CD4-positive, alpha-beta T cell treated with Interleukin-1 beta for 1 hour (primary cell): ENCODE data around the gene HNRNPA1L2.
"Not testable (repeated sequence)": the region's sequence is repeated elsewhere in the genome, so short reads cannot be mapped to it uniquely, and the experiment has no call there.

Experiments used
- DNase-seq, 2 donors: peaks; one replicate each; pipeline ENCODE4 v3.0.0-alpha.2; 2020 to 2022

HNRNPA1L2 gene

DNA sequence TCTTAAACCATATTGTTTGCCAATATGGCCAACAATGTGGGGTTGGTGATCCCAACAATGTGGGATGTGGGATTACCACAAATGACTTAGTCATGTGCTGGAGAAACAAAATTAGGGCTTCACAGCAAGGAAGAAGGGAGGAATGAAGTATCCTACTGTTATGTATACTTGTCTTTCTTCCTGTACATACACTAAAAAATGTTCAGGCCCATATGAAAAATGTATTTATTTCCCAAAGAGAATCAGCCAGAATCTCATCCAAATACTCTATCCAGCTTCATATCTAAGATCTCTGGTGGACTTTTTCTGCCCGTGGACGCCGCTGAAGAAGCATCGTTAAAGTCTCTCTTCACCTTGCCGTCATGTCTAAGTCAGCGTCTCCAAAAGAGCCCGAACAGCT, at the start of gene HNRNPA1L2:
Gene HNRNPA1L2, plus strand, starts transcription at position 301 of the 400 bp plus-strand sequence. Its CDS starts 62 bp downstream, at position 363.
- no peak for DNase-seq

DNA sequence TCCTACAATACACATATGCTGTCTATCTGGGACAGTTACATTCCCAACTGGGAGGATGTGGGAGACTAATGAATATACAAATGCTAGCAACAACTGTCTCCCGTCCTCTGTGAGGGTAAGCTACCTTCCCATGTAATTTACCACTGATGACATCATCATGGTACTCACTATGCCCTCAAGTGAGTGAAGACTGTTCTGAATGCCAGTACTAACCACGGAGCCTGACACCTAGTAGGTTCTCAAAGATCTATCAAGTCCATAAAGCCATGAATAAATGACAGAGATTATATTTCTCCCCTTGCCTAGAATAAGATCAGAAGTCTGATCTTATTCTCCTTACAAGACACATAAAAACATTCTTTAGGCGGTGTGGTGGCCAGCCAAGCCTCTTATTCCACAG, 49.1 kb upstream of the HNRNPA1L2 start:
- DNase-seq = not testable (repeated sequence)

DNA sequence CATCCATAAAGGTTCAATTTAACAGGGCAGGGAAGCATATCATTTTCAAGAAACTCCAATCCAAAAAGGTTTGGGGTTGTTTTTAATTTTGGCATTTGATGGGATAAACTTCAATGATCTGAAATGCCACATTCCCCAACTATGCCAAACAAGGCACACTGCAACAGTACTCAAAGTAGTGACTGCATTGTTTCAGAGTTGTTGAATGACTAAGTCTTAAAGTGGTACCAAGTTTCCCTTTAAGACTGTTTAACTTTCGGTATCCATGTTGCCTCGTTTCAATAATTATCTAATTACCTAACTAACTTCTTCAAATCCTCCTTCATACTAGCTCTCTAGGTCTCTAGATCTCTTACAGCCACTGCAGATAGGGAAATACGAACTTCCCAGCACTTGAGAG, 48.4 kb upstream of the HNRNPA1L2 start:
- DNase-seq = not testable (repeated sequence)

DNA sequence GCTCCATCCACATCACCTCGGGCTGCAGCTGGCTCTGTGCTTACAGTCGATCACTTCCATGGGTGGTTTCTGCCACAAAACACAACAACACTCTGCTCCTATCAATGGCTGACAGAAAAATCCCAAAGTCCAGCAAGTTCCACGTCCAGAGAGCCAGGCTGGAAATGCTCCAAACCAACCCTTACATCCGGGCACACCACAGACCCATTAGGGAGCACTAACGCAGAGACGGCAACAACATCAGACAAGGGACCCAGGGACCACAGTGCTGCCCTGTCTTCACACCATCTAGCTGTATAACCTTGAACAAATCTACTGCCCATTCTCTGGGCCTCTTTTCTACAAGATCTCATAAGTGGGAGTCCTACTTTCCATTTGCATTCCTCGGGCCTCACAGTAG, 47.9 kb upstream of the HNRNPA1L2 start:
- not testable (repeated sequence) for DNase-seq

DNA sequence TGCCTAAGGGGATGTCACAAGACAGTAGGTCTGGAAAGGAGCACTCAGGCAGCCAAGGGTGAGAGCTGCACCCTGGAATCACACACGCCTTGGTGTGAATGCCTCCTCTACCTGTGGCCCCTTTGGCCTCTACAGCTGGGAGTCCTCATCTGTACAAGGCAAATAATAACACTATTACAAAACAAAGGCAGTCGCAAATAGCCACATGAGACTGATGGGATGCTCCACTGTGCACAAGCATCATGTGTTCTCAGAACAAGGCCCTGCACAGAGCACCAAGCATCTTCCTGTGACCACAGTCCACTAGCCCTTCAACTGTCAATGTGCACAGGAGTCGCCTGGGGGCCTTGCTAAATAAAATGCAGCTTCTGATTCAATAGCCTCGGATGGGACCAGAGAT, 44.6 kb upstream of the HNRNPA1L2 start:
- no peak for DNase-seq

DNA sequence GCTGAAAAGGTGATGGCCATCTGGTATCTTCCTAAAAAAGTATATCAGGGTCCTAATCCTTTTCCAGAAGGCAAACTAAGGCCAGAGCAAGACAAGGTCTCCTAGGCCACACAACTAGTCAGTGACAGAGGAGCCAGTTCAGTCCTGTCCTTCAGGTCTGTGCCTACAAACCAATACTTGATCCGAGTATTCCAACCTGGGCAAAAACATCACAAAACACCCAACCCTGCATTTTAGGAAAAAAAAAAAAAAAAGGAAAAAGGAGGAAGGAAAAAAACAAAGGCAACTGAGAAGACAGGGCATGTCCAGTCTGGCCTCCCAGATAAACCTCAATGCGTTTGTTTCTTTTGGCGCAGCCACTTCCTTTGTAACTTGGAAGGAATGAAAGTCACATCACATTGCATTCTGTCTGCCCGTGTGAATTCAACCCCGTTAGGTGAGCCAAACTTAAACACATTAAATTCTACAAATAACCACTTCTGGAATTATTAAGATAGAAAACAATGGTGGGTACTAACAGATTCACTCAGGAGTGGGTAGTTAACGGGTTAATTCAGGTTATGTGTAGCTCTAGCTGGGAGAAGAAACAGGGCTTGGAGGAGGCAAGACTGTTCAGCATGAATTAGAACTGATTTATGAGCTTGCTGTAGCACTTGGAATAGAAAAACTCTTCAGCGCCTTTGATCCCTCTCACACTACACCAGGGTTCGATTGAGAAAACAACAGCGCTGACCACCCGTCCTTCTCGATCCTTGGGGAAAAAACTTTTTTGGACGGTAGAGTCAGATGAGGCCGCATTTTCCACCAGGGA, 43.0 kb upstream of the HNRNPA1L2 start:
- DNase-seq = no peak

DNA sequence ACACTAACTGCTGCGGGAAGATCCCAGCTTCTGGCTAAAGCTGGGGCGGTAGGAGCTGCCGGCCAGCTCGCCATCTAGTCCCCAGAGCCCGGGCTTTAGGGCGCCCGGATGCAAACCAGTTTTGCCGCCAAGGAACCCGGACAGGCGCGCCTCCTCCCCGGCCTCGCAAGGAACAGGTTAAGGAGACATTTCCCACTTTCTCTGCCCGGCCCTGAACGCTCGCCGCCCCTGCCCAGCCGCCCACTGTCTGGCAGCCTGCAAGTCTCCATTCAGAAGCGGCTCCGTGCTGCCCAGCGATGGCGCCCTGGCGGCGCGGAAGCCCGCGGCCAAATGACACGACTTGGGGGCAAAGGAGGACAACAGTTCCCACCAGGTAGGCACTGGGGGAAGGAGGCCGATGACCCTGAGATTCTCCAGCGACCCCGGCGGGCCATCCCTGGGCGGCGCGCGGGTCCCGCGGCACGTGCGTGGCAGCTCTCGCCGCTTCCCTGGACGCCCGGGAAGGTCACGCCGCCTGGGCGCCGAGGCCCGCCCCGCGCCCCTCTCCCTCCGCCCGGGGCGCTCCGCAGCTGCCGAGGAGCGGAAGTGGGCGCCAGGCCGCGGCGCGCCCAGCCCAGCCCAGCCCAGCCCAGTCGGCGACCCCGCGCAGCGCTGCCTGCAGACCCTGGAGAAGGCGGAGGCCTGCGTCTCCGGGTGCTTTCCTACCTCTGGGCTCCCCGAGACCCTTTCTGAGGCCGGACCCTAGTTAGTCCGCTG, 42.2 kb upstream of the HNRNPA1L2 start:
- no peak for DNase-seq

DNA sequence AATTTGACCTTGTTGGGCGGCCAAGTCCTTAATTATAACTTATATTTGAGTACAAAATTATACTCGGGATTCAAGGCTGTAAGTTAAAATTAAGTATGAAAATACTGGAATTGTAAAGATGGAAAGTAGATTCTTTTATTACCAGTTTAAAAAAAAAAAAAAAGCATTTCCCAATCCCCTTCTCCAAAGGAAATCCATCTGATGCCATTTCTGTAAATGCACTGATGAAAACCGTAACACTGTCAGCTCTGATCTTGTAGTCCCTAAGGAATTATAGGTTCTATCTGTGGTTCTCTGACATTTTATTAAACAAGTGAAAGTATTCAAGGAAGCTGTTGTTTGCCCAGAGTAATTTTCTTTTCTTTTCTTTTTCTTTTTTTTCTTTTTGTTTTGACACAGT, 41.6 kb upstream of the HNRNPA1L2 start:
- no peak for DNase-seq

DNA sequence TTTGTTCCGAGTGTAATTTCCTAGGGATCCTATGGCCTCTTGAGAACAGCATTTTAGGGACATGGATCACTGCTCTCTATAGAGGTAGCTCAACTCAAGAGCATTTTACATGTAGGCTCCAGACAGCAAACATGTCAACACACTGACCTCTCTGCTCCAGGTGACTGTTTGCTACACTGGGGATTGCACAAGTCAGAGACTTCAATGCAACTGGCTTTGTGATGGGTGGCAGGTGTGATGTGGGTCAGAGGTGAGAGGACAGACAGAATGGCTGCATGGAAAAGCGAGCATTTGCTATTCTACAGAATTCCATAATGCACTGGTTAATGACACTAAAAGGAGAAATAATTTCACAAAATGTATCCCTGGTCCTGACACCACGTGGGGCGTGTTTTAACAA, 38.9 kb upstream of the HNRNPA1L2 start:
- DNase-seq = not testable (repeated sequence)

DNA sequence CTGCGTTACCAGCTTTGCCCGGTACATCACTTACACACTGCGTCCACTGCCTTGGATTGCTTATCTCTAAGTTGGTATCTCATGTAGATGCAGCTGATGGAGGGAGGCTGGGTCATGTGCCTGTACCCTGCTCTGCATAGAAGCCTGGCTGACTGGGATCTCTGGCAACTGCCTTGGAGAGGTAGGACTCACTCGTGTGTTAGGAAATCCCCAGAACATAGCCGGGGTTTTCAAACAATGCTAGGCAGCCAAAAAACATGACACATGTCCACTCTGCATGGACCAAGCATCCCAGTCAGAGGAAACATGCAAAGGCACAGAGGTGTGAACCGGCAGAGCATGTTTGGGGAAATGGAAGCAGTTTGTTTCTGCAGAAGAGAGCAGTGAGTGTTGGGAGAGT, 36.1 kb upstream of the HNRNPA1L2 start:
- not testable (repeated sequence) for DNase-seq

DNA sequence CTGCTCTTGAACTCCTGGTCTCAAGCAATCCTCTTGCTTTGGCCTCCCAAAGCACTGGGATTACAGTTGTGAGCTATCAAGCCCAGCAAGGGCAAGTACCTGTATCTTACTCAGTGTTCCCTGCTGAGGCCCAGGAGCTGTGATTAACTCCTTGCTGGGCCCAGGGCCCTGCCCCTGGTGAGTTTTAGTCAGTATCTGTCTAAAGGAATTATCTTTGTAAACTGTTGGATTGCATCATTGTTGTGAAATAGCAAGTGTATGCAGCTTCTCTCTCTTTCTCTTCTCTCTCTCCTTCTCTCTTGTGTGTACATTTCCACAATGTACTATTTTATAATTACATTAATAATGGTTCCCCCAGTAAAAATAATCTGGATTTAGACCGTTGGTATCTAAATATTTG, 35.4 kb upstream of the HNRNPA1L2 start:
- DNase-seq = not testable (repeated sequence)

DNA sequence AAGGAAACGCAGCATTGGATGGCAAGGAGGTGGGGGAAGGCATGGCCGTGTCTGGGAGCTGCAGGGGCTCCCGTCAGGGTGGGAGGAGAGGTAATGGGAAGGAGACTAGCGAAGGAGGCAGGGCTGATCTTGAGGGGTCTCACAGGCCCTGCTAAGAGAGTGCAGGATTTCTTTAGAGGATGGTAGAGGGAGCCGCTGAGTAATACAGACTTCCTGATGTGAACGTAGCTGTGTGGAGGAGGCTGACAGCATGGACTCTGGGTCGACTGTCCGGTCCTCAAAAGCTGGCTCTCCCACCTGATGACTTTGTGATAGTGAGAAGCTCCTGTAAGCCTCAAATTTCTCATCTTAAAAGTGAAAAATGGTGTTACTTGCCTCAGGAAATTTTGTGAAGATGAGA, 34.0 kb upstream of the HNRNPA1L2 start:
- not testable (repeated sequence) for DNase-seq

DNA sequence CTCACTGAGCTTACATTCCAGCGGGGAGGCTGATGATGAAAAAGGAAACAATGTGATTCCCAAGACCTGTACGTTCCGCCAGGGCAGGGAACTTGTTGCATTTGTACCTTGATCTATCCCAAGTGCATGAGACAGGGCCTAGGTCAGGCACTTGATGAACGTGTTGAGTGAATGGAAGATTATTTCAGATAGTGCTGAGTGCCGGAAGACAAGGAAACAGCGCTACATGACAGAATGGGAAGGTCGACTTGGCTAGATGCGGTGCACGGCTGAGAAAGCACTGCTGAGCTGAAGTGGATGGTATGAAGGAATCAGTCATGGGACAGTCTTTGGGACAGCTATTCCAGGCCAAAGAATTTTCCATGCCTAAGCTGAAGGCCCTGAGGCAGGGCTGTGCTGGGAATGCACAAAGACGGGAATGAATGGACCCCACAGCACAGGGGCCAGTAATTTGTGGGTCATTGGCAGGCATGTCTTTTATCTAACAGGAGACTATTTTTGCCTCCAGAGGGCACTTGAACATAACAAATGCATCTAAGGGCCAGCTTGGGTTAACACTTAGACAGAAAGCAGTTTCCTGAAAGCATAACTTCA, 33.1 kb upstream of the HNRNPA1L2 start:
- DNase-seq = peak in 1 of 2 donors; percentile 59

DNA sequence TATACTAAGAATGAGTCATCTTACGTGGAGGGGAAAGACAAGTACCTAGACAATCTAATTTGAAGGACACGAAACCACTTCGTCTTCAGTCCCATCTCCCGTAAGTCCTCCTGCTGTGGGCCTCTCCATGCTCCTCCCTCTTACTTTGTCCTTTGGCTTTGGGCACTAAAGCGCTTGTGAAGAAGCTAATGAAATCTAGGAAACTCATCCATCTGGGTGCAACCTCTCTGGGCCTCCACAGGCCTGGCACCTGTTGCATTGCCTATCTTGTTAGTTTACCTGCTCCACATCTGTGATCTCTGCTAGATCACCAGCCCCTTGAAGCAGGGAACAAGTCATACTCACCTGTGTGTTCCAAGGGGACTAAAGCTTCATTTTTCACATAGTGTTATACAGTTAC, 32.1 kb upstream of the HNRNPA1L2 start:
- not testable (repeated sequence) for DNase-seq

DNA sequence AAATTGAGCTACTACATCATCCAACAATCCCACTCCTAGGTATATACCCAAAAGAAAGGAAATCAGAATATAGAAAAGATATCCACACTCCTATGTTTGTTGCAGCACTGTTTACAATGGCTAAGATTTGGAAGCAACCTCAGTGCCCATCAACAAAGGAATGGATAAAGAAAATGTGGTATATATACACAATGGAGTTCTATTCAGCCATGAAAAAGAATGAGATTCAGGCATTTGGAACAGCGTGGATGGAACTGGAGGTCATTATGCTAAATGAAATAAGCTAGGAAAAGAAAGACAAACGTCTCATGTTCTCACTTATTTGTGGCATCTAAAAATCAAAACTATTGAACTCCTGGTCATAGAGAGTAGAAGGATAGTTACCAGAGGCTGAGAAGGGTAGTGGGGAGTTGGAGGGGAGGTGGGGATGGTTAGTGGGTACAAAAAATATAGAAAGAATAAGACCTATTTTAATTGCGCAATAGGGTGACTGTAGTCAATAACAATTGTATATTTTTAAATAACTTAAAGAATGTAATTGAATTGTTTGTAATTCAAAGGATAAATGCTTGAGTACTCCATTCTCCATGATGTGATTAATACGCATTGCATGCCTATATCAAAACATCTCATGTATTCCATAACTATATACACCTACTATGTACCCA, 27.0 kb upstream of the HNRNPA1L2 start:
- no peak for DNase-seq

DNA sequence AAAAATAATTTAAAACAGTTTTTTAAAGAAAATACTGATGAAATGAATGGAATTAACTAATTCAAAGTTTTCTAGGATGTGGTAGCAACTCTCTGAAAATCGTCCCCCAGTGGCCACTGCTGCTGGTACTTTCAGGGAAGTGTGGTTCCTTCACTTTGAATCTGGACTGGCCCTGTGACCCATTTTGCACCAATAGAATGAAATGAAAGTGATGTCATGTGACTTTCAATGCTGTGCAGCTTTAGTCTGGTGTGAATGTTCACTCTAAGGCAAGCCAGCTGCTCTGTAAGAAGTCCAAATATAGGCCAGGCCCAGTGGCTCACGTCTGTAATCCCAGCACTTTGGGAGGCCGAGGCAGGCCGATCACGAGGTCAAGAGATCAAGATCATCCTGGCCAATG, 26.4 kb upstream of the HNRNPA1L2 start:
- DNase-seq = peak in 1 of 2 donors; percentile 26

DNA sequence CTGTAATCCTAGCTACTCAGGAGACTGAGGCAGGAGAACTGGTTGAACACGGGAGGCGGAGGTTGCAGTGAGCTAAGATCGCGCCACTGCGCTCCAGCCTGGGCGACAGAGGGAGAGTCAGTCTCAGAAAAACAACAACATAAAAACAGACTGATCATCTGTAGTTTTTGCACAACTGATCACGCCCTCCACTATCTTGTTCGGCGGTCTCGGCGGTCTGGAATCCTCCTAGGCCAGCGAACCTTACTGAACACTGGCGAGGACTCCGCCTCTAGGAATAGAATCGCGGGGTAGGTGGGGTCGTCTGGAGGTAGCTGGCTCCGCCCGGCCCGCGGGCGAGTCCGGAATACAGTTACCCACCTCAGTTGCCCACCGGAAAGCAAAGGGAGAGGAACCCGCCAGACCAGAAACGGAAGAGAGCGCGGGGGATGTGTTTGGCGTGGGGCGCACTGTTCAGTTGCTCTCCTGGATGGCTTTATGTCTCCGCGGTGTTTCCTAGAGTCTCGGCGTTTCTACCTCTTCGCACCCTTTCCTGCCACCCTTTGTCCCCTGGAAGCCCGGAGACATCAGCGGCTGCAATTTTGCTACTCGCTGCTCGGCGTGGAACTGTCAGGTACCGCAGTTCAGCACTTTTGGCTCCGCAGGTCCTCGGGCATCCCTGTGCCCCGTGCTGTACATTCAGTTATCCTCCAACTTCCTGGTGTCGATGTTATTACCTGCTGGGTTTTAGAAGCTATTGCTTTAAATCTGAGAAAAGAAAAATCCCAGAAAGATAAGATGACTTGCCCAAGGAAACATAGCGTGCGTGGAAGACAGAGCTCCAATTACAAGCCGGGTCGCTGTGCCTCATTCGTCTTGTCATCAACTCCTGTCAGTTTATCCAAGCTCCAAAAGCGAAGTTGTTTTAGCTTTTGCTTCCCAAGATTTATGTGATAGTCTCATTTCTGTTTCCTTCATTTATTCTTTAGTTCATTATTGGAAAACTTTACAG, 24.9 kb upstream of the HNRNPA1L2 start:
- peak; percentile 81 to 83 for DNase-seq

DNA sequence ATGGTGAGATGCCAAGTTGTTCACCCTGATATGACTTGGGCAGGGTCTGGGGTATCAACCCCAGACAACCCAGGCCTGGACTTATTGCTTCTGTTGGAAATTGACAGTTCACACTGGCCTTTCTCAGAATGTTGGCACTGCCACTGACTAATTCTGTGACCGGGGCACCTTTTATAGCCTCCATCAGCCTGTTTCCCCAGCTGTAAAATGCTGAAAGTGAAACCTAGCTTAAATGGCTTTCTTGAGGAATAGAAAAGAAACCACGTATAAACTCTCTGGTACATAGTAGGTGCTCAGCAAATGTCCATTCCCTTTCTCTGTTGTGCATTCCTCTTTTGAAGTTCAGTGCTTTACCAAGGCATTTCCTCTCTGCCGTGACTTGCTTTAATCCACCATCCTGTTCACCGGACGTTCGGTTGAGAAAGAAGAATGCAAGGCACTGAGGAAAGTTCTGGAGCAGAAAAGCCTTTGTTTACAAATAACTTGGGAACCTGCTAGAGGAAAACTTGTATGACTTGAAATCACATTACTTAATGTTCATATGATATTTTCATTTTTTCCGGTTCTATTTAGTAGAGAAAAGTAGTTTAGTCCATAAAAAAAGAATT, 11.0 kb upstream of the HNRNPA1L2 start:
- DNase-seq = not testable (repeated sequence)

DNA sequence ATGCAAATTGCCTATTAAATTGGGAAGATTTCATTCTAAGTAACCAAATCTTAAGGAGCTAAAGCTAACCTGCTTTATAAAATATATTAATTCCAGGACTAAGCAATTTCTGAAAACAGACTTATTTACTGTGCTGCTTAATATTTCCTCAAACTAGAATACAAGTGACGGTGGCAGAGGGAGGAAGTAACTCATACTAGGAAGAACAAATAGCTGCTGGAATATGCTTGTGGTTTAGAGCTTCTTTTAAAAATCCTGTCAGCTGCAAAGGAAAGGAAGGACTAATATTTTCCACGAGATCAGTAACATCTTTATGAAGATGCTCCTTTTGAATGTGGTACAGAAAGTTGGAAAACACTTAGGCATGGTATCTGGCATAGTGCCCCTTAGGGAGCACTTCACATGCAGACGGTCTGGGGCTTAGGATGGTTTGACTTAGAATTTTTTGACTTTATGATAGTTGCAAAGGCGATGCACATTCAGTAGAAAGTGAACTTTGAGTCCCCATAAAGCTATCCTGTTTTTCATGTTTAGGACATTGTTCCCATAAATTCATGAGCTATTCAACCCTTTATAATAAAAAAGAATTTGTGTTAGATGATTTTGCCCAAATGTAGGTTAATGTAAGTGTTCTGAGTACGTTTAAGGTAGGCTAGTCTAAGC, 3.4 kb upstream of the HNRNPA1L2 start:
- no peak for DNase-seq

DNA sequence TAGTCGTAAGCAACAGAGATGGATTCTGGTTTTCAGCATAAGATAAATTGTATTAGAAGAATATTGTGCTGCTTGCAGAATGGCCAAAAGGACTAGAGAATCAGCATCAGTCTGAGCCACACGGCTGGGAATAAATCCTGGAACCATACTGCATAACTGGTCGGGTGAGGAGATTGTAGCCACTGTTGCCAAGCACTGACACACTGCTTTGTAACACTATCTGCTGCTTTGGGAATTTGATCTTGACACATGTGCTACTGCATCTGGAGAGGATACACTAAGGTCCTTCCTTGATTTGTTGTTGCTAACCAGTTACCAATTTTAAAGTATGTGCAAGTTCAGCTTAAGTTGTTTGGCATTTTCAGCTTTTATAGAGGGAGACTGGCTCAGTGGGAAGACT, 1.9 kb downstream of the HNRNPA1L2 start:
- DNase-seq = no peak

DNA sequence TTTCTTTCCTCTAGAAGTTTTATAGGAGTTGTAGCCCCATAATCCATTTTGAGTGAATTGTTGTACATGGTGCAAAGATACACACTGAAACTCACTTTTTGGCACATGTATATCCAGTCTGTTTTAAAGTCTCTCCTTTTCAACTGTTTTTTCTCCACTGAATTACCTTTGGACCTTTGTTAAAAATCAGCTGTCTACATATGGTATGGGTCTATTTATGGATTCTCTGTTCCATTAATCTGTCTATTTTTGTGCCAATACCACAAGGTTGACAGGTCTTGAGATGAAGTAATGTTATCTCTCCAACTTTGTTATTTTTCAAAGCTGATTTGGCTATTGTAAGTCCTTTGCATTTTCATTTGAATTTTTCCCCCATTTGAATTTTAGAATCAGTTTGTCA, 4.7 kb downstream of the HNRNPA1L2 start:
- no peak for DNase-seq
